HEK293 (cell line): ENCODE measurements around the gene PCDH15.

ENCODE experiments used
- PATZ1 ChIP-seq: fragments of 450-650 bp; formaldehyde crosslinking; IDR thresholded peaks from 2 replicates; pipeline ENCODE4 v1.5.1; 2016; ENCODE audit warnings: missing biosample characterization, missing genetic modification characterization
- REST ChIP-seq: fragments of 450-650 bp; formaldehyde crosslinking; IDR thresholded peaks from 2 replicates; pipeline ENCODE4 v1.5.1; 2016; ENCODE audit warnings: missing biosample characterization, missing genetic modification characterization
- ZBTB10 ChIP-seq: fragments of 450-650 bp; formaldehyde crosslinking; IDR thresholded peaks from 2 replicates; pipeline ENCODE4 v1.5.1; 2016; ENCODE audit warnings: missing biosample characterization, missing genetic modification characterization
- ZBTB17 ChIP-seq: fragments of 450-650 bp; formaldehyde crosslinking; IDR thresholded peaks from 2 replicates; pipeline ENCODE4 v1.5.1; 2016; ENCODE audit warnings: missing biosample characterization, missing genetic modification characterization
- ZNF169 ChIP-seq: fragments of 450-650 bp; formaldehyde crosslinking; IDR thresholded peaks from 2 replicates; pipeline ENCODE4 v1.5.1; 2016; ENCODE audit warnings: missing biosample characterization, missing genetic modification characterization
- ZNF175 ChIP-seq: fragments of 450-650 bp; formaldehyde crosslinking; IDR thresholded peaks from 2 replicates; pipeline ENCODE4 v1.5.1; 2016; ENCODE audit warnings: missing biosample characterization, missing genetic modification characterization
- ZNF785 ChIP-seq: fragments of 450-650 bp; formaldehyde crosslinking; IDR thresholded peaks from 2 replicates; pipeline ENCODE4 v1.5.1; 2016; ENCODE audit warnings: missing biosample characterization, missing genetic modification characterization

GRCh38 chr10:53852450-53853175 lies 948.4 kb downstream of the PCDH15 start:
- TF ChIP-seq REST (tag by site-specific recombination) (no peak), ZNF169 (tag by site-specific recombination) (no peak), ZNF785 (tag by site-specific recombination) (no peak), ZNF175 (tag by site-specific recombination) (no peak), ZBTB10 (tag by site-specific recombination) (no peak), ZBTB17 (tag by site-specific recombination) (no peak), PATZ1 (tag by site-specific recombination) (no peak)
